Colonic mucosa (tissue), 4 donors: ENCODE measurements around the gene MYO18A. TPM values are rescaled to one million over a fixed set of nuclear protein-coding genes. Genes with fewer than 3 reads are reported as not detected.

ENCODE experiments used
- DNase-seq: peaks from one replicate; pipeline ENCODE4 v3.0.0-alpha.2; 2020
- H3K27ac ChIP-seq: fragments of 200-600 bp; one replicate; pipeline ENCODE4 v1.8.0; 2021
- H3K27me3 ChIP-seq: fragments of 200-600 bp; one replicate; pipeline ENCODE4 v1.8.0; 2021
- H3K36me3 ChIP-seq: fragments of 200-600 bp; one replicate; pipeline ENCODE4 v1.8.0; 2021
- H3K4me1 ChIP-seq: fragments of 200-600 bp; one replicate; pipeline ENCODE4 v1.8.0; 2021; ENCODE audit warnings: mild to moderate bottlenecking
- H3K4me3 ChIP-seq: fragments of 200-600 bp; one replicate; pipeline ENCODE4 v1.8.0; 2021
- H3K9ac ChIP-seq, 2 donors: one replicate each; pipeline ENCODE4 v1.7.0; 2013; ENCODE audit warnings: control low read depth in 2 of 2, low read depth in 2 of 2, low read length in 2 of 2
- H3K9me3 ChIP-seq: fragments of 200-600 bp; one replicate; pipeline ENCODE4 v1.8.0; 2021
- CTCF ChIP-seq: fragments of 200-600 bp; IDR thresholded peaks from one replicate; pipeline ENCODE4 v1.8.0; 2022; ENCODE audit warnings: antibody characterized with exemption, mild to moderate bottlenecking
- intact Hi-C: fragments of 100-400 bp; cut with DNase I; formaldehyde crosslinking; loops from one replicate; pipeline ENCODE4 v1.14.1; 2022
- total RNA-seq, 2 donors: library from RNA; stranded (reverse); fragmentation: NEBNext Ultra II Directional in 1 of 2; extraction: Animal tissue kit (Norgen Biotek cat#: 25700) in 1 of 2; gene quantifications; one replicate each; pipeline ENCODE4 v1.2.1, GENCODE V29; 2021
- donor health status: healthy.
- donor health status: DM: no; HTN: no; CAD: no.
- donor health status: DM: no; HTN: no; CAD: no.

Gene MYO18A
- total RNA-seq, 2 donors from 2014 or later: 63.3 to 112 TPM

DNA sequence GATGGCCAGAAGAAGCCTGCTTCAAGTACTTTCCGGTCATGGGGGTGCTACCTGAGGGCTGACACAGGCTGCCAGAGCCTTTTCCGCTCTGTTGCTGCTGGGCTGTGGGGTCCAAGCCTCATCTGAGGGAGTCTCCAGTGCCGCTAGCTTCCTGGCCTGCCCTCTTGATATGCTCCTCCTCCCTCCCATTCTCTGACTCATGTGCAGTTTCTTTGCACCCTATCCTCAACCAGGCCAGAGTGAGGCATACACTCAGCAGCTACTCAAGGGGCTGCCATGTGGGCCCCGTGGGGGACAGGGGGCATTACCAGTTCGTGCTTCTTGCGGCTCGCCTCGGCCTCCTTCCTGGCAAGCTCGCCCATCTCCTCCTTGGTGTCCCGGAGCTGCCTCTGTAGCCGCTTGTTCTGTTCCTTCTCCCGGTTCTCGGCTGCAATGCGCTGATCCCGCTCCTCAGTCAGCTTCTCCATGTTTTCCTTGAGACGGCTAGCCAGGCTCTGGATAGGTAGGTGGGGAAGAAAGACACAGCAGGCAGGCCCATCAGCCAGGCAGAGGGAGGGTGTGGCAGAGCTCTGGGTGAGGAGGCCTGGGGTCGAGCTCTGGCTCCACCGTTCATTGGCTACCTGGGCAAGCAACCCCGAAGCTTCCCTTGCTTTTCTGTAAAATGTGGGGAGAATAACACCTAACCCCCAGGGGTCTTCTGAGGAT is 93.4 kb downstream of the MYO18A start:
- no peak for TF ChIP-seq CTCF
- no peaks in the 10 kb centered on the region for H3K27me3 ChIP-seq
- H3K4me1 ChIP-seq: no peaks in the 10 kb centered on the region
- H3K4me3 ChIP-seq: no peak overlapping the region
- no peak overlapping the region for H3K9ac ChIP-seq
- no peaks in the 10 kb centered on the region for H3K9me3 ChIP-seq
- H3K36me3 ChIP-seq: peaks cover 4% of the 10 kb centered on the region
- H3K27ac ChIP-seq: no peak overlapping the region
- intact Hi-C loops: no loop called here
- DNase-seq: no peak

DNA sequence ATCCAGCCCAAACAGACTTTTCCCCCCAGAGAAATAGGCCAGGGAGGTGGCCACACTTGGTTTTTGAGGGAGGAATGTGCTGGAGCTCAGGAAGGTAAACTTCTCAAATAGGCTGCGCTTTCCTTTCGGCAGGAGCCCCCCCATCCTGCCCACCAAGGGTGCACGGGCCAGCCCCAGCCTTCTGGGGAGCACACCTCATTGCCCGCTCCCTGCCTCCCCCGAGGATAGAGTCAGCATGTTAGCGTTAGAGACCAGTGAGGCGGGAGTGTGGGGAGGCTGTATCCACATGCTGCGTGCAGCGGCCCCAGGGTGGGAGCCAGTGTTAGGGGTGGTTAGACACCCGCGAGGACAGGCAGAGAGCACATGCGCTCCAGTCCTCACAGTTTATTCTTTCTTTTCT is 95.0 kb downstream of the MYO18A start:
- DNase-seq: no peak
- intact Hi-C loops: no loop called here
- H3K27me3 ChIP-seq: no peaks in the 10 kb centered on the region
- H3K4me1 ChIP-seq: no peaks in the 10 kb centered on the region
- H3K9ac ChIP-seq: no peak overlapping the region
- H3K27ac ChIP-seq: no peak overlapping the region
- no peak for TF ChIP-seq CTCF
- H3K9me3 ChIP-seq: no peaks in the 10 kb centered on the region
- H3K36me3 ChIP-seq: no peaks in the 10 kb centered on the region
- H3K4me3 ChIP-seq: no peak overlapping the region

- DNase-seq: no peak
- TF ChIP-seq CTCF: no peak
- H3K4me1 ChIP-seq: no peaks in the 10 kb centered on the region
- no peaks in the 10 kb centered on the region for H3K36me3 ChIP-seq
- no peak overlapping the region for H3K27ac ChIP-seq
- H3K4me3 ChIP-seq: no peak overlapping the region
- no peaks in the 10 kb centered on the region for H3K27me3 ChIP-seq
- intact Hi-C loops: no loop called here
- no peak overlapping the region for H3K9ac ChIP-seq
- H3K9me3 ChIP-seq: no peaks in the 10 kb centered on the region
These were observed 95.6 kb downstream of the MYO18A start for GRCh38 chr17:29084541-29085146.

DNA sequence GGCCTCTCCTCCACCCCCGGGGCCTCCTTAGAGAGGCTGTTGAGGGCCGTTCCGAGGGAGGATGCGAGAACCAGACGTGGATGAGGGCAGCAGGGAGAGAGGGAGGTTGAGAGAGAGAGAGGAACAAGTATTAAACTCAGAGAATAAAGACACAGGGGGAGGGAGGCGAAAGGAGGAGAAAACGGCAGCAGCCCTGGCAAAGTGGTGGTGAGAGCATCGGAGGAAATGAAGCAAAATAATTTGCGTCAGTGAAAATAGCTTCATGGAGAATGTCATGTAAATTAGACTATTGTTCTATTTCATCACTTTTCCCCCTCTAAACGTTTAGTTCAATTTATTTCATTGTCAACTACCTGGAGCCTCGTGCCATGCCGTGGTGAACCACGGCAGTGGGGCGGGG is 99.2 kb downstream of the MYO18A start:
- no peak for DNase-seq
- no peak overlapping the region for H3K27ac ChIP-seq
- H3K4me3 ChIP-seq: no peak overlapping the region
- no peaks in the 10 kb centered on the region for H3K4me1 ChIP-seq
- no peak for TF ChIP-seq CTCF
- H3K36me3 ChIP-seq: no peaks in the 10 kb centered on the region
- H3K9me3 ChIP-seq: no peaks in the 10 kb centered on the region
- intact Hi-C loops: no loop called here
- H3K9ac ChIP-seq: no peak overlapping the region
- H3K27me3 ChIP-seq: no peaks in the 10 kb centered on the region

GRCh38 chr17:29080323-29080722 is 99.9 kb downstream of the MYO18A start:
- Histone ChIP-seq H3K4me3 (no peak overlapping the region), H3K27ac (no peak overlapping the region), H3K9me3 (no peaks in the 10 kb centered on the region), H3K27me3 (no peaks in the 10 kb centered on the region), H3K9ac (no peak overlapping the region), H3K36me3 (no peaks in the 10 kb centered on the region), H3K4me1 (no peaks in the 10 kb centered on the region)
- DNase-seq: no peak
- intact Hi-C loops: no loop called here
- no peak for TF ChIP-seq CTCF
